Left kidney (tissue), 2 donors: ENCODE data around the gene VIT. TPM values are rescaled to one million over a fixed set of nuclear protein-coding genes. Genes with fewer than 3 reads are reported as not detected.

Experiments used
- DNase-seq: peaks from one replicate; pipeline ENCODE4 v3.0.0-alpha.2; 2013
- polyA plus RNA-seq: library from polyadenylated mRNA; unstranded; fragments of 120-200 nt; gene quantifications from one replicate; pipeline ENCODE4 v1.2.1, GENCODE V29; 2013; ENCODE audit not compliant: insufficient read length

VIT gene
- polyA plus RNA-seq, 1 donor: 0.13 TPM

- DNase-seq: no peak
Measured at GRCh38 chr2:36708041-36708741, 11.7 kb downstream of the VIT start.

DNA sequence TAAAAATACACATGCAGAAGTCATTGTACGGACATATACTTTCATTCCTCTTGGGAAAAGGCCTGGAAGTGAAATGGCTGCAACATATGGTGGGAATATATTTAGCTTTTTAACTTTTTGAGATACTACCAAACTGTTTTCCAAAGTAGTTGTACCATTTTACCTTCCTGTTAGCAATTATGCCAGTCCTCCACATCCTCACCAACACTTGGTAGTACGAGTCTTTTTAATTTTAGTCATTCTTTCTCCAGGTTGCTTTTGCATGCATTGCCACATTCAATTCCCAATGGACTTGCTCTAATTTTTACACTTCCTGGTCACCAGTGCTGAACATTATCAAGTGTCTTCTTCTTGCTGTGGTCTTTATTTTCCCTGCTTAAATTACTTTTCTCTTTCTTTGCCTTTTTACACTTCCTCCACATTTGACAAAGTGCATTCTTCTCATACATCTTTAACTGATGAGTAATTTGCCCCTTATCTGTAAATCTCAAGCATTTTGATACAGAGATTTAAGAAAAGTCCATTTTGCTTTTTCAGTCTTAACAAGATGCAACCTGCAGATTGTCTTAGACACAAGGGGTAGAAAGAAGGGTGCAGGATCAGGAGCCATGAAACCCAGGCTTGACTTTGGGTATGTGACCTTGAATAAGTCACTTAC lies 14.5 kb downstream of the VIT start:
- DNase-seq: no peak

DNA sequence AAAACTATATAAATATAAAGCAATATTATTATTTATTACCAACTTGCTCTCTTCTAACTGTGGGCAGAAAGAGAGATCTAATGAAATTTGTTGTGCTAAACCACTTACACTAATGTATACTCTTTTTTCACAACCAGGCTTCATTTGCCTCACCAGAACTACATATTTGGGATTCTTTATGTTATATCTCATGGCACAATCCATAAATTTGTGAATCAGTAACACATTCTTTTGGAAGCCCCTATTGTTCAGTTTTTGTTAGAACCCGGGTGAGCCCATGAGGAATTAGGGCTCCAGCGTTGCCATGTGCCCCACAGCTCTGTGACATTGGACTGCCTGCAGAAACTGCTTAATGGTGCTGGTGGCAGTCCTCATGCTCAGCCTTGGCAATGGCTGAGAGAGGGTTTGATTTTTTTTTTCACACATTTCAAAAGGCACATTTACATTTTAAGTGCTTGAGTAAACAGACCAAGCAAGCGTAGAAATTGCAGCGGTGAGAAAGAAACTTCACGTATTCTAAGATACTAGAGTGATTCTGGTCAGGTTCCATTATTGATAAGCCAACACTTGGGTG lies 15.3 kb downstream of the VIT start:
- DNase-seq: no peak

- DNase-seq: no peak
Measured at GRCh38 chr2:36713310-36713709, 16.8 kb downstream of the VIT start.

DNA sequence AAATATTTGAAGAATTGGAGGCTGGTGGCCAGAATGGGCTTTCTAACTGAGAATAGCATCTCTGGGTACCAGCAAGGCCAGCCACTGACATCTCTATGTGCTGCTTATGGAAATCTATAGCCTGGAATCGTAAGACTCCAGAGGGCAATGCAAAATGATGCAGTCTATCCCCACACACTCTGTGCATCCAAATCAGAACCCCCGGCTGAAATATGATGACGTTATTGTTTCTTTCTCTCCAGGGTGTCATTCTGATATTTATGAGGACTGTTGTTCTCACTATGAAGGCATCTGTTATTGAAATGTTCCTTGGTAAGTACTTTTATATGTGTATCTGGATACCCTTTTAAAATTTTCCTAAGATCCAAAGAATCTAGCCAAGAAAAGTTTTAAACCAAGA lies 19.6 kb downstream of the VIT start:
- no peak for DNase-seq

DNA sequence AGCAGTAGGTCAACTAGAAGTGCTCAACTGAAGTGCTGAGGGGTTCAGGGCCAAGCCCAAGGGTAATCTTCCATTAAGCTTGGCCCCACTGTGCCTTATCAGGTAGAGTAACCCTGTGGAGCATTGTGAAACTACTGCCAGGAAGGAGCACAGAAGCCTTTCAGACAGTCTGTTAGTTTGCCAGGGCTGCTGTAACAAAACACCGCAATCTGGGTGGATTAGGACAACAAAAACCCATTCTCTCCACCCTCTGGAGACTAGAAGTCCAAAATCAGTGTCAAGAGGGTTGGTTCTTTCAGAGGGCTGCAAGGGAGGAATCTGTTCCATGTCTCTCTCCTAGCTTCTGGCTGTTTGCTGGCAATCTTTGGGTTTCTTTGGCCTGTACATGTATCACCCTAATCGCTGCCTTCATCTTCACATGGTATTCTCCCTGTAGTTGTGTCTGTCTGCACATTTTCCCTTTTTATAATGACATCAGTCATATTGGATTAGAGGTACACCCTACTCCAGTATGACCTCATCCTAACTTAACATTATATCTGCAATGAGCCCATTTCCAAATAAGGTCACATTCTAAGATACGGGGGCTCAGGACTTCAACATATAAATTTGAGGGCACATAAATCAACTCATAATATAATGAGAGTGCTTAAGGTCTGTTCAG lies 21.2 kb downstream of the VIT start:
- no peak for DNase-seq

DNA sequence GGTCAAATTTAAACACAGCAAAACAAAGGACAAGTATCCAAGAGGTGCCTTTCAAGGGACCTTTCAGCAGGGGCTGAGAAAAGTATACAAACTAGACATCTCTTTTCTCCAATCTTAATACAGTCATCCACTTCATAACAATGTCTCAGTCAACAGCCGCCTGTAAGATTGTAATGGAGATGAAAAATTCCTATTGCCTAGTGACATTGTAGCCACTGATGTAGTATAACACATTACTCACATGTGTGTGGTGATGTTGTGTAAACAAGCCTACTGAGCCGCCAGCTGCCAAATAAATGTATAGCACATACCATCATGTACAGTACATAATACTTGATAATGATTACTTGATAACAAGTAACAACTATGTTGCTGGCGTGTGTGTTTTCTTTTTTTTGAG lies 31.0 kb downstream of the VIT start:
- no peak for DNase-seq

DNA sequence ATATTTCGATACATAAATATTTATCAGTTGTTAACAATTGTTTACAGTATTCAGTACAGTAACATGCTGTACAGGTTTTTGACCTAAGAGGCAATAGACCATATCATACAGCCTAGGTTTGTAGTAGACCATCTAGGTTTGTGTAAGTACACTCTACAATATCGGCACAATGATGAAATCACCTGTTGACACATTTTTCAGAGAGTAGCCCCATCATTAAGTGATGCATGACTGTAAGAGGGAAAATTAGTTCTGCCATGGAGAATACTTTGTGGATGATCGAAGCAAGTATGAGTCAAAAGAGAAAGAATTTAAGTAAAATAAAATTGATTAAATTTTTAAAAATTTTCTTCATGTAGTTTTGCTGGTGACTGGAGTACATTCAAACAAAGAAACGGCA lies 32.6 kb downstream of the VIT start:
- DNase-seq: no peak

GRCh38 chr2:36731941-36732672 lies 35.6 kb downstream of the VIT start:
- DNase-seq: peak; percentile 10

- no peak for DNase-seq
Measured at GRCh38 chr2:36732673-36733036, 36.1 kb downstream of the VIT start.

GRCh38 chr2:36733215-36733614 lies 36.7 kb downstream of the VIT start:
- DNase-seq: no peak

DNA sequence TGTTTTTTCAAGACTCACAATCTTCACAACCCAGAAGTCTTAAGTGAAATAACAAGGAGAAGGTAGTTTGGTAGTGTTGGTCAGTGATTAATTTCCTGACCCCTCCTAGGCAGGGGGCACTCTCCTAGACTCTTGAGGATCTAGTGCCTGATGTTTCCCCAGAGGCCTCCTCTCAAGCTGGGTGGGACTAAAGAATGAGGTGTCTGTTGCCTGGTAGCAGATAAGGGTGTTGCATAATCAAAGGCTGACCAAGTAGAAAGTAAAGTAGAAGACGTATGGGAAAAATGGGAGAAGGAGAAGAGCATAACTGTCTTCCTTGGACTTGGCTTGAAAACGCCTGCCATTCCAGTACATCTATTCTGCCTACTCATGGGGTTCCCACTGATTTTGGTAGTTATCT lies 37.8 kb downstream of the VIT start:
- DNase-seq: no peak

- no peak for DNase-seq
Measured at GRCh38 chr2:36737131-36737750, 40.7 kb downstream of the VIT start.

GRCh38 chr2:36740061-36740460 lies 43.6 kb downstream of the VIT start:
- DNase-seq: no peak

DNA sequence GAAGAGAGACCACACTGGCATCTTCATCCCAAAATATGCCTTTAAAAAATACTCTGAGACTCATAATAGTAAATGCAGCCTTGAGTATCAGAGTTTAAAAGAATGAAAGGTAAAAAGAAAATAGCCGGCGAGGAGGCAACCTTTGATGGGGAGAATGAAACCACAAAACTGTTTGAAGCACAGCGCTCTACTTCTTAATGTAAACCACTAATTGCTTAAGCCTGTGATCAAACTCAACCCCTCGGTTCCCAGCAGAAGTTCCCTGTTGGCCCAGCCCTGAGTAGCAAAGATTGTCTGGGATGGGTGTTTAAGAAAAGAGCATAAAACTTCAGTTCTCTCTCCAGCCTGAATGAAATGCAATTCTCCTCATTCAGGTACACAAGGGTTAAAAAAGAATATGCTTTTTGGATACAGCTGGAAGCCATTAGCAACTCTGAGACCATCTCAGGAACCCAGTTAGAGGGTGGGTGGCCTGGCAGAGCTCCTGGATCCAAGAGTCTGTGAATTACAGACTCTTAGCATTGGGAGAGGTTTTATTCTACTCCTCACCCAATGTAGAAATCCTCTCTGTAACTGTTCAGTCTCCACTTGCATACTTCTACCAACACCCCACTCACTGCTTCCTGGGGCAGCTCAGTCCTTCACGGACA lies 44.8 kb downstream of the VIT start:
- DNase-seq: no peak

DNA sequence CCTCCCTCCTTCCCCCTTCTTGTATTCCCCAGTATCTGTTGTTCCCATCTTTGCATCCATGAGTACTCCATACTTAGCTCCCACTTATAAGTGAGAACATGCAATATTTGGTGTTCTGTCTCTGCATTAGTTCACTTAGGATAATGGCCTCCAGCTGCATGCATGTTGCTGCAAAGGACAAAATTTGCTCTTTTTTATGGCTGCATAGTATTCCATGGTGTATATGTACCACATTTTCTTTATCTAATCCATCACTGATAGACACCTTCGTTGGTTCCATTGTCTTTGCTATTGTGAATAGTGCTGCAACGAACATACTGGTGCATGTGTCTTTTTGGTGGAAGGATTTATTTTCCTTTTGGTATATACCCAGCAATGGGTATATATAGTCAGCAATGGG lies 47.4 kb downstream of the VIT start:
- DNase-seq: no peak

- DNase-seq: no peak
Measured at GRCh38 chr2:36748166-36748565, 51.7 kb downstream of the VIT start.

DNA sequence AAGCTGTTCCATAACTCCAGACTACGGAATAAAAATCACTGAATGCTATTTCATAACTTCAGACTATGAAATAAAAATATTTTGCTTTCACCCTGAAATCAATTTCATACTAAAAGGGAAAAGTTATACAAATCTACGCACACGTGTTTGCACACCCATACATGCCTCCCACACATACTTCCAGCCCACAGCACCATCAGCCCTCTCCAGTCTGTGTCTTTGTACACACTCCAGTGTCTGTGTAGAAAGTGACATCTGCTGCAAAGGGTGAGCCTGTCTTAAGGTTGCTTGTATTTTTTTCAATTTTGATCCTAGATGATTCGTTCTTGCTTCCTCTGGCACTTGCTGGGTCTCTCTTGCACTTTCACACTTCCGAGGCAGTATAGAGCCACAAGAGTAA lies 53.6 kb downstream of the VIT start:
- no peak for DNase-seq

DNA sequence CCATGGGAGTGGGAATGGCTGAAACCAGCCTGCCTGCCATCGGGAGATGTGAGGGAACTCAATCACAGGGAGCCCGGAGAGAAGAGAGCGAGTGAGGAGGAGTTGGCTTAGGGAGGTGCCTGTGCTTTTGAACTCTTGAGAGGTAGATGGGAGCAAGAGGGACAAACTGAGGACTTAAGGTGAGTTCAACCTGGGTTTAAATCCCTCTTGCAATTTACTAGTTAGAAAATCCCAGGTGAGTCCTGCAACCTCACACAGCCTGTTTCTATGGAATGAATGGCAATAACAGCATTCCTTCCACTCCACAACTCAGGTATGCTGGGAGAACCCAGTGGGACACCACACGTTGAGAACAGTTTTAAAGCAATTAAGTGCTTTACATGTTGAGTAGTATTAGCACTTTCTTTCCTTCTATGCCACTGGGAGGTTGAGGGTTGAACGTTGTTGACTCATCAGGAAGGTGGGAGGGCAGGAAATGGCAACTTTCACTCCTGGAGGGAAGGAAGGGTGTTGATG lies 57.3 kb downstream of the VIT start:
- DNase-seq: no peak

- DNase-seq: no peak
Measured at GRCh38 chr2:36754578-36754977, 58.1 kb downstream of the VIT start.

DNA sequence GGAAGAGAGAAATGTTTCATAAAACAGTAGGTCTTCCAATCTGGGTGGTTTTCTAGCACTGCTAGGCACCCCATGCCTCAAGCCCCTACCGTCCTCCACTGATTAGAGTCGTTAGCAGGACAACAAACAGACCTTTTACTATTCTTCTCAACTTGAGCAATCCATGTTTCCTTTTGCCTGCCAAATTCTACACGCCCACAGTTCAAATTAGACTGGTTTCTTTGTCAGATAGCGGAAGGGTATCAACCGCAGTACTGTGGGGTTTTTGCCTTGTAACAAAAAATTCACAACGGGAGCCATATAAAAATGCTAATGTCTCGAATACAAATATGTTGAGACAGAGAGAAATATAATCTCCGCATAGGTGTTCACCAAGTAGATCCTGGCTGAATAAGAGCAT lies 59.9 kb downstream of the VIT start:
- DNase-seq: no peak
